WTC11 (cell line): ENCODE results near the gene QRFP. TPM values are rescaled to one million over a fixed set of nuclear protein-coding genes. Genes with fewer than 3 reads are reported as not detected.

Experiments used
- ATAC-seq: fragments of 200-7000 bp; cut with Tn5 transposase; 2 replicates; pipeline ENCODE4 v1.10.0; 2021; ENCODE audit warnings: mild to moderate bottlenecking, moderate library complexity
- CTCF ChIA-PET: fragments of 300-600 bp; sonication (Branson Sonifier 250); formaldehyde crosslinking; loops from one replicate; lab custom pipeline; 2021; ENCODE audit warnings: antibody characterized with exemption; lab: Charles Lee
- POLR2A ChIA-PET: fragments of 350-600 bp; sonication (Branson Sonifier 250); formaldehyde crosslinking; loops from one replicate; lab custom pipeline; 2021; ENCODE audit warnings: antibody characterized with exemption; lab: Charles Lee
- DNase-seq: peaks from one replicate; pipeline ENCODE4 v3.0.0; 2021; ENCODE audit warnings: low spot score
- H3K27ac Mint-ChIP-seq: 2 replicates; pipeline ENCODE4 v1.8.0; 2021; ENCODE audit warnings: mixed read lengths
- H3K27me3 Mint-ChIP-seq: 2 replicates; pipeline ENCODE4 v1.8.0; 2021; ENCODE audit warnings: low read depth, mild to moderate bottlenecking, moderate library complexity, mixed read lengths
- H3K36me3 Mint-ChIP-seq: 2 replicates; pipeline ENCODE4 v1.8.0; 2021; ENCODE audit warnings: mixed read lengths
- H3K4me1 Mint-ChIP-seq: 2 replicates; pipeline ENCODE4 v1.8.0; 2022; ENCODE audit warnings: mixed read lengths
- H3K4me3 Mint-ChIP-seq: 2 replicates; pipeline ENCODE4 v1.8.0; 2021; ENCODE audit warnings: mild to moderate bottlenecking, moderate library complexity, mixed read lengths
- H3K9me3 Mint-ChIP-seq: 2 replicates; pipeline ENCODE4 v1.8.0; 2021; ENCODE audit warnings: mixed read lengths
- ATF1 ChIP-seq: sonication (generic); formaldehyde crosslinking; IDR thresholded peaks from 2 replicates; pipeline ENCODE4 v1.8.1; 2023; ENCODE audit warnings: mild to moderate bottlenecking, moderate library complexity, missing genetic modification reagents
- EMX1 ChIP-seq: fragments of 250-450 bp; sonication (Bioruptor Pico); IDR thresholded peaks from 2 replicates; pipeline ENCODE4 v1.8.0; 2021; ENCODE audit warnings: mild to moderate bottlenecking
- GTF2I ChIP-seq: fragments of 250-450 bp; sonication (Bioruptor Pico); conservative IDR thresholded peaks from 2 replicates; pipeline ENCODE4 v1.4.0; 2021; ENCODE audit warnings: mild to moderate bottlenecking
- JAZF1 ChIP-seq: fragments of 250-450 bp; sonication (Bioruptor Pico); IDR thresholded peaks from 2 replicates; pipeline ENCODE4 v1.9.0; 2021; ENCODE audit warnings: moderate library complexity, mild to moderate bottlenecking, inconsistent platforms
- NR2C2 ChIP-seq: sonication (generic); formaldehyde crosslinking; IDR thresholded peaks from 2 replicates; pipeline ENCODE4 v1.8.0; 2022; ENCODE audit warnings: mild to moderate bottlenecking, missing genetic modification reagents
- PRRX2 ChIP-seq: fragments of 250-450 bp; sonication (Bioruptor Pico); IDR thresholded peaks from 2 replicates; pipeline ENCODE4 v1.8.0; 2021; ENCODE audit warnings: mild to moderate bottlenecking
- USF2 ChIP-seq: sonication (generic); formaldehyde crosslinking; IDR thresholded peaks from 2 replicates; pipeline ENCODE4 v1.8.1; 2023; ENCODE audit warnings: mild to moderate bottlenecking, missing genetic modification reagents, moderate library complexity
- ZBTB43 ChIP-seq: sonication (generic); formaldehyde crosslinking; IDR thresholded peaks from 2 replicates; pipeline ENCODE4 v1.8.1; 2023; ENCODE audit warnings: mild to moderate bottlenecking, missing genetic modification reagents
- ZNF121 ChIP-seq: sonication (generic); formaldehyde crosslinking; IDR thresholded peaks from 2 replicates; pipeline ENCODE4 v1.8.0; 2023; ENCODE audit warnings: missing genetic modification reagents
- ZNF317 ChIP-seq: sonication (generic); formaldehyde crosslinking; IDR thresholded peaks from 2 replicates; pipeline ENCODE4 v1.8.1; 2023; ENCODE audit warnings: low read depth, mild to moderate bottlenecking, moderate library complexity, missing genetic modification reagents, borderline replicate concordance
- total RNA-seq: library from RNA; stranded (reverse); gene quantifications from 3 replicates; pipeline ENCODE4 v1.2.3, GENCODE V29; 2021
- TF ChIP-seq, protein P1 (sequence below): sonication (generic); formaldehyde crosslinking; IDR thresholded peaks from 2 replicates; pipeline ENCODE4 v1.8.1; 2023; ENCODE audit warnings: mild to moderate bottlenecking, missing genetic modification reagents, moderate library complexity
- TF ChIP-seq, protein P2 (sequence below): fragments of 250-450 bp; sonication (Bioruptor Pico); IDR thresholded peaks from 2 replicates; pipeline ENCODE4 v1.9.0; 2021; ENCODE audit warnings: mild to moderate bottlenecking, borderline replicate concordance
- TF ChIP-seq, protein P3 (sequence below): sonication (generic); formaldehyde crosslinking; conservative IDR thresholded peaks from 2 replicates; pipeline ENCODE4 v1.8.1; 2023; ENCODE audit warnings: mild to moderate bottlenecking, low read depth, missing genetic modification reagents, moderate library complexity
- TF ChIP-seq, protein P4 (sequence below): sonication (generic); formaldehyde crosslinking; IDR thresholded peaks from 2 replicates; pipeline ENCODE4 v1.8.0; 2022; ENCODE audit warnings: mild to moderate bottlenecking, missing genetic modification reagents

QRFP gene
- total RNA-seq, 1 experiment from 2014 or later = not detected

DNA sequence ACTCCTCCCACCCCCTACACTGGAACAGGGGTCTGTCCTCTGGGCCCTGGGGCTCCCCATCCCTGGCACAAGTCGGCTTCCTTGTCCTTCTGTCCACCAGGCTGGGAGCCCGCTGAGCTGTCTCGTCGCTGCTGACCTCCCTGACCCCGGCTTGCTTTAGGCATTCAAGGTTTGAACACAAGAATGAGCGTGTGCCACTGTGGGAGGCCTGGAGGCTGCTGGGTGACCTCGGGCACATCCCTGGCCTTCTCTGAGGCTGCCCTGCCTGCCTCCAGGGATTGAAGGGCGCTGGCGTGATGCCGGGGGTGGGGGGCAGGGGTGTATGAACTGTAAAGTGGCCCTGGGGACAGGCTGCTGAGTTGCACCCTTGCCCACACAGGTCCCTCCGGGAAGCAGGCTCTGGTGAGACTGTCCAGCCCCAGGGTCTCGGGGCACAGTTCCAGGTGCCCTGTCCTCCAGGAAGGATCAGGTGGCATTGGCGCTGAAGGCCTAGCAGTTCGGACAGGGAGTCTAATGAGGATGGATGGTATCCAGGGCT, 24.2 kb upstream of the QRFP start:
- H3K4me3 Mint-ChIP-seq = no peak overlapping the region
- DNase-seq (no peak), ATAC-seq (no peak)
- peaks cover 9% of the 10 kb centered on the region for H3K4me1 Mint-ChIP-seq
- ChIA-PET CTCF (interaction anchor here (0.6 kb wide), 1 partner anchor 77 kb away, joined by 3 read pairs; no protein-coding TSS in a partner anchor), POLR2A (no interaction called here)
- H3K27ac Mint-ChIP-seq = no peak overlapping the region
- no peaks in the 10 kb centered on the region for H3K36me3 Mint-ChIP-seq
- TF ChIP-seq ZNF121 (CRISPR knock-in tag) = no peak
- TF ChIP-seq ZNF317 = no peak
- TF ChIP-seq ZBTB43 (CRISPR knock-in tag) = no peak
- no peak for TF ChIP-seq NR2C2 (CRISPR knock-in tag)
- TF ChIP-seq EMX1 = no peak
- TF ChIP-seq, protein P1, sequence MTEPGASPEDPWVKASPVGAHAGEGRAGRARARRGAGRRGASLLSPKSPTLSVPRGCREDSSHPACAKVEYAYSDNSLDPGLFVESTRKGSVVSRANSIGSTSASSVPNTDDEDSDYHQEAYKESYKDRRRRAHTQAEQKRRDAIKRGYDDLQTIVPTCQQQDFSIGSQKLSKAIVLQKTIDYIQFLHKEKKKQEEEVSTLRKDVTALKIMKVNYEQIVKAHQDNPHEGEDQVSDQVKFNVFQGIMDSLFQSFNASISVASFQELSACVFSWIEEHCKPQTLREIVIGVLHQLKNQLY (CRISPR knock-in tag) = no peak
- TF ChIP-seq USF2 = no peak
- no peak for TF ChIP-seq ATF1 (CRISPR knock-in tag)
- no peaks in the 10 kb centered on the region for H3K9me3 Mint-ChIP-seq
- no peaks in the 10 kb centered on the region for H3K27me3 Mint-ChIP-seq

GRCh38 chr9:130920233-130920632, 23.6 kb upstream of the QRFP start:
- no peaks in the 10 kb centered on the region for H3K27me3 Mint-ChIP-seq
- CTCF ChIA-PET = interaction anchor here (1.6 kb wide), 1 partner anchor 78 kb away, joined by 7 read pairs; no protein-coding TSS in a partner anchor
- no peak for ATAC-seq
- no peak overlapping the region for H3K4me3 Mint-ChIP-seq
- peaks cover 9% of the 10 kb centered on the region for H3K4me1 Mint-ChIP-seq
- no peaks in the 10 kb centered on the region for H3K36me3 Mint-ChIP-seq
- H3K27ac Mint-ChIP-seq = no peak overlapping the region
- H3K9me3 Mint-ChIP-seq = no peaks in the 10 kb centered on the region
- no peak for DNase-seq
- TF ChIP-seq GTF2I (CRISPR knock-in tag) (peak; percentile 43; the same call in 1 of the 2 replicates), USF2 (no peak)
- POLR2A ChIA-PET = no interaction called here

- DNase-seq (no peak), ATAC-seq (no peak)
- ChIA-PET POLR2A (no interaction called here), CTCF (interaction anchor here (0.9 to 1.6 kb wide), 3 partner anchors 13 to 79 kb away, joined by 3 to 7 read pairs (median 3); no protein-coding TSS in a partner anchor)
- Mint-ChIP-seq H3K36me3 (no peaks in the 10 kb centered on the region), H3K4me3 (no peak overlapping the region), H3K27me3 (no peaks in the 10 kb centered on the region), H3K9me3 (no peaks in the 10 kb centered on the region), H3K4me1 (peaks cover 9% of the 10 kb centered on the region), H3K27ac (no peak overlapping the region)
- TF ChIP-seq, protein P2, sequence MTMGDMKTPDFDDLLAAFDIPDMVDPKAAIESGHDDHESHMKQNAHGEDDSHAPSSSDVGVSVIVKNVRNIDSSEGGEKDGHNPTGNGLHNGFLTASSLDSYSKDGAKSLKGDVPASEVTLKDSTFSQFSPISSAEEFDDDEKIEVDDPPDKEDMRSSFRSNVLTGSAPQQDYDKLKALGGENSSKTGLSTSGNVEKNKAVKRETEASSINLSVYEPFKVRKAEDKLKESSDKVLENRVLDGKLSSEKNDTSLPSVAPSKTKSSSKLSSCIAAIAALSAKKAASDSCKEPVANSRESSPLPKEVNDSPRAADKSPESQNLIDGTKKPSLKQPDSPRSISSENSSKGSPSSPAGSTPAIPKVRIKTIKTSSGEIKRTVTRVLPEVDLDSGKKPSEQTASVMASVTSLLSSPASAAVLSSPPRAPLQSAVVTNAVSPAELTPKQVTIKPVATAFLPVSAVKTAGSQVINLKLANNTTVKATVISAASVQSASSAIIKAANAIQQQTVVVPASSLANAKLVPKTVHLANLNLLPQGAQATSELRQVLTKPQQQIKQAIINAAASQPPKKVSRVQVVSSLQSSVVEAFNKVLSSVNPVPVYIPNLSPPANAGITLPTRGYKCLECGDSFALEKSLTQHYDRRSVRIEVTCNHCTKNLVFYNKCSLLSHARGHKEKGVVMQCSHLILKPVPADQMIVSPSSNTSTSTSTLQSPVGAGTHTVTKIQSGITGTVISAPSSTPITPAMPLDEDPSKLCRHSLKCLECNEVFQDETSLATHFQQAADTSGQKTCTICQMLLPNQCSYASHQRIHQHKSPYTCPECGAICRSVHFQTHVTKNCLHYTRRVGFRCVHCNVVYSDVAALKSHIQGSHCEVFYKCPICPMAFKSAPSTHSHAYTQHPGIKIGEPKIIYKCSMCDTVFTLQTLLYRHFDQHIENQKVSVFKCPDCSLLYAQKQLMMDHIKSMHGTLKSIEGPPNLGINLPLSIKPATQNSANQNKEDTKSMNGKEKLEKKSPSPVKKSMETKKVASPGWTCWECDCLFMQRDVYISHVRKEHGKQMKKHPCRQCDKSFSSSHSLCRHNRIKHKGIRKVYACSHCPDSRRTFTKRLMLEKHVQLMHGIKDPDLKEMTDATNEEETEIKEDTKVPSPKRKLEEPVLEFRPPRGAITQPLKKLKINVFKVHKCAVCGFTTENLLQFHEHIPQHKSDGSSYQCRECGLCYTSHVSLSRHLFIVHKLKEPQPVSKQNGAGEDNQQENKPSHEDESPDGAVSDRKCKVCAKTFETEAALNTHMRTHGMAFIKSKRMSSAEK (CRISPR knock-in tag) = no peak
- no peak for TF ChIP-seq JAZF1 (CRISPR knock-in tag)
- no peak for TF ChIP-seq EMX1
- no peak for TF ChIP-seq PRRX2 (CRISPR knock-in tag)
- TF ChIP-seq, protein P3, sequence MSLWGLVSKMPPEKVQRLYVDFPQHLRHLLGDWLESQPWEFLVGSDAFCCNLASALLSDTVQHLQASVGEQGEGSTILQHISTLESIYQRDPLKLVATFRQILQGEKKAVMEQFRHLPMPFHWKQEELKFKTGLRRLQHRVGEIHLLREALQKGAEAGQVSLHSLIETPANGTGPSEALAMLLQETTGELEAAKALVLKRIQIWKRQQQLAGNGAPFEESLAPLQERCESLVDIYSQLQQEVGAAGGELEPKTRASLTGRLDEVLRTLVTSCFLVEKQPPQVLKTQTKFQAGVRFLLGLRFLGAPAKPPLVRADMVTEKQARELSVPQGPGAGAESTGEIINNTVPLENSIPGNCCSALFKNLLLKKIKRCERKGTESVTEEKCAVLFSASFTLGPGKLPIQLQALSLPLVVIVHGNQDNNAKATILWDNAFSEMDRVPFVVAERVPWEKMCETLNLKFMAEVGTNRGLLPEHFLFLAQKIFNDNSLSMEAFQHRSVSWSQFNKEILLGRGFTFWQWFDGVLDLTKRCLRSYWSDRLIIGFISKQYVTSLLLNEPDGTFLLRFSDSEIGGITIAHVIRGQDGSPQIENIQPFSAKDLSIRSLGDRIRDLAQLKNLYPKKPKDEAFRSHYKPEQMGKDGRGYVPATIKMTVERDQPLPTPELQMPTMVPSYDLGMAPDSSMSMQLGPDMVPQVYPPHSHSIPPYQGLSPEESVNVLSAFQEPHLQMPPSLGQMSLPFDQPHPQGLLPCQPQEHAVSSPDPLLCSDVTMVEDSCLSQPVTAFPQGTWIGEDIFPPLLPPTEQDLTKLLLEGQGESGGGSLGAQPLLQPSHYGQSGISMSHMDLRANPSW (CRISPR knock-in tag) = no peak
- TF ChIP-seq, protein P4, sequence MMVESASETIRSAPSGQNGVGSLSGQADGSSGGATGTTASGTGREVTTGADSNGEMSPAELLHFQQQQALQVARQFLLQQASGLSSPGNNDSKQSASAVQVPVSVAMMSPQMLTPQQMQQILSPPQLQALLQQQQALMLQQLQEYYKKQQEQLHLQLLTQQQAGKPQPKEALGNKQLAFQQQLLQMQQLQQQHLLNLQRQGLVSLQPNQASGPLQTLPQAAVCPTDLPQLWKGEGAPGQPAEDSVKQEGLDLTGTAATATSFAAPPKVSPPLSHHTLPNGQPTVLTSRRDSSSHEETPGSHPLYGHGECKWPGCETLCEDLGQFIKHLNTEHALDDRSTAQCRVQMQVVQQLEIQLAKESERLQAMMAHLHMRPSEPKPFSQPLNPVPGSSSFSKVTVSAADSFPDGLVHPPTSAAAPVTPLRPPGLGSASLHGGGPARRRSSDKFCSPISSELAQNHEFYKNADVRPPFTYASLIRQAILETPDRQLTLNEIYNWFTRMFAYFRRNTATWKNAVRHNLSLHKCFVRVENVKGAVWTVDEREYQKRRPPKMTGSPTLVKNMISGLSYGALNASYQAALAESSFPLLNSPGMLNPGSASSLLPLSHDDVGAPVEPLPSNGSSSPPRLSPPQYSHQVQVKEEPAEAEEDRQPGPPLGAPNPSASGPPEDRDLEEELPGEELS (CRISPR knock-in tag) = no peak
- TF ChIP-seq, protein P1 (CRISPR knock-in tag) = no peak
Measured at GRCh38 chr9:130919559-130920145, 23.0 kb upstream of the QRFP start.
